OCI-LY7 (cell line): ENCODE data around the gene FBXO9. TPM values are rescaled to one million over a fixed set of nuclear protein-coding genes. Genes with fewer than 3 reads are reported as not detected.

Experiments
- small RNA-seq: library from RNA; depleted of rRNA; stranded (forward); fragments of <200 nt; gene quantifications from one replicate; pipeline ENCODE3, GENCODE V24; 2014
- total RNA-seq, 2 experiments: library from RNA; depleted of rRNA in 1 of 2; stranded (reverse); fragments of >200 nt in 1 of 2; shearing (Covaris generic) in 1 of 2; gene quantifications; 2 replicates each; pipeline ENCODE4 v1.2.3, GENCODE V29; 2014 to 2022

Gene FBXO9
- total RNA-seq, 2 experiments from 2014 or later = 23.5 to 67.7 TPM

Small RNA genes lying within 50 kb of the gene (small RNA-seq; reads per million reads assigned to genes)
- gene RN7SL244P = not detected

Other genes with a start within 250 kb of the FBXO9 start
- gene GSTA5, start 224.6 kb upstream of the FBXO9 start, total RNA-seq (2014; rRNA removed; shearing (Covaris generic)) = not detected in 2 replicates
- gene GSTA5, start 224.6 kb upstream of the FBXO9 start, total RNA-seq (2022) = not detected in 2 replicates
- gene GSTA3, start 155.7 kb upstream of the FBXO9 start, total RNA-seq (2014; rRNA removed; shearing (Covaris generic)) = not detected in 2 replicates
- not detected in 2 replicates for gene GSTA3, start 155.7 kb upstream of the FBXO9 start, total RNA-seq (2022)
- gene GSTA4, start 70.1 kb upstream of the FBXO9 start, total RNA-seq (2014; rRNA removed; shearing (Covaris generic)) = 0.36 and 0.63 TPM in 2 replicates
- gene GSTA4, start 70.1 kb upstream of the FBXO9 start, total RNA-seq (2022) = 1.0 and 1.1 TPM in 2 replicates
- 6.2 and 6.9 TPM in 2 replicates for gene CILK1, start 3.6 kb upstream of the FBXO9 start, total RNA-seq (2014; rRNA removed; shearing (Covaris generic))
- 13.7 and 17.8 TPM in 2 replicates for gene CILK1, start 3.6 kb upstream of the FBXO9 start, total RNA-seq (2022)
- not detected in 2 replicates for gene GCM1, start 83.4 kb downstream of the FBXO9 start, total RNA-seq (2014; rRNA removed; shearing (Covaris generic))
- not detected in 2 replicates for gene GCM1, start 83.4 kb downstream of the FBXO9 start, total RNA-seq (2022)